Astrocyte (in vitro differentiated cells and primary cell): ENCODE results near the gene TBC1D2B.

Experiments
- EZH2 ChIP-seq: IDR thresholded peaks from 2 replicates; pipeline ENCODE4 v1.6.1; 2012; ENCODE audit warnings: mild to moderate bottlenecking, low read length, inconsistent platforms; ENCODE audit not compliant: insufficient read depth
- TF ChIP-seq, protein P1 (sequence below): IDR thresholded peaks from 2 replicates; pipeline ENCODE4 v1.5.1; 2011; ENCODE audit warnings: low read depth, mild to moderate bottlenecking, inconsistent platforms, low read length, moderate library complexity; ENCODE audit not compliant: insufficient read depth

DNA sequence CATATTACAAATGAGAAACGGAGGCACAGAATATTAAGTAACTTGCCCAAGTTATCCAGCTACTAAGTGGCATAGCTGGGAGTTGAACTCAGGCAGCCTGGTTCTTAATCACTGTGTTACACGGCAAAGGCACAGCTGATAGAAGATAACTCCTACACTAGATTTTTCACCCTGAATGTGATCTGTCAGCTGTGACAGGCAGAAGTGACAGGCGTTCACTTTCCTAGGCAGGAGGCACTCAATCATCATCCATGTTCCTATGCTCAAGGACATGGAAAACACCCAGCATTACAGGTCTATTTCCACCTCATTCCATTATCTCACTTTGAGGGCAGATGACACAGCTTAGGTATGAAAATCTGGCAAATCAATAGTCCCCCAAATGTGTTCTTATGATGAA is 35.6 kb downstream of the TBC1D2B start:
- TF ChIP-seq, protein P1, sequence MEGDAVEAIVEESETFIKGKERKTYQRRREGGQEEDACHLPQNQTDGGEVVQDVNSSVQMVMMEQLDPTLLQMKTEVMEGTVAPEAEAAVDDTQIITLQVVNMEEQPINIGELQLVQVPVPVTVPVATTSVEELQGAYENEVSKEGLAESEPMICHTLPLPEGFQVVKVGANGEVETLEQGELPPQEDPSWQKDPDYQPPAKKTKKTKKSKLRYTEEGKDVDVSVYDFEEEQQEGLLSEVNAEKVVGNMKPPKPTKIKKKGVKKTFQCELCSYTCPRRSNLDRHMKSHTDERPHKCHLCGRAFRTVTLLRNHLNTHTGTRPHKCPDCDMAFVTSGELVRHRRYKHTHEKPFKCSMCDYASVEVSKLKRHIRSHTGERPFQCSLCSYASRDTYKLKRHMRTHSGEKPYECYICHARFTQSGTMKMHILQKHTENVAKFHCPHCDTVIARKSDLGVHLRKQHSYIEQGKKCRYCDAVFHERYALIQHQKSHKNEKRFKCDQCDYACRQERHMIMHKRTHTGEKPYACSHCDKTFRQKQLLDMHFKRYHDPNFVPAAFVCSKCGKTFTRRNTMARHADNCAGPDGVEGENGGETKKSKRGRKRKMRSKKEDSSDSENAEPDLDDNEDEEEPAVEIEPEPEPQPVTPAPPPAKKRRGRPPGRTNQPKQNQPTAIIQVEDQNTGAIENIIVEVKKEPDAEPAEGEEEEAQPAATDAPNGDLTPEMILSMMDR = no peak
- TF ChIP-seq EZH2 = no peak
